ENCODE results near the gene AGAP3.

DNA sequence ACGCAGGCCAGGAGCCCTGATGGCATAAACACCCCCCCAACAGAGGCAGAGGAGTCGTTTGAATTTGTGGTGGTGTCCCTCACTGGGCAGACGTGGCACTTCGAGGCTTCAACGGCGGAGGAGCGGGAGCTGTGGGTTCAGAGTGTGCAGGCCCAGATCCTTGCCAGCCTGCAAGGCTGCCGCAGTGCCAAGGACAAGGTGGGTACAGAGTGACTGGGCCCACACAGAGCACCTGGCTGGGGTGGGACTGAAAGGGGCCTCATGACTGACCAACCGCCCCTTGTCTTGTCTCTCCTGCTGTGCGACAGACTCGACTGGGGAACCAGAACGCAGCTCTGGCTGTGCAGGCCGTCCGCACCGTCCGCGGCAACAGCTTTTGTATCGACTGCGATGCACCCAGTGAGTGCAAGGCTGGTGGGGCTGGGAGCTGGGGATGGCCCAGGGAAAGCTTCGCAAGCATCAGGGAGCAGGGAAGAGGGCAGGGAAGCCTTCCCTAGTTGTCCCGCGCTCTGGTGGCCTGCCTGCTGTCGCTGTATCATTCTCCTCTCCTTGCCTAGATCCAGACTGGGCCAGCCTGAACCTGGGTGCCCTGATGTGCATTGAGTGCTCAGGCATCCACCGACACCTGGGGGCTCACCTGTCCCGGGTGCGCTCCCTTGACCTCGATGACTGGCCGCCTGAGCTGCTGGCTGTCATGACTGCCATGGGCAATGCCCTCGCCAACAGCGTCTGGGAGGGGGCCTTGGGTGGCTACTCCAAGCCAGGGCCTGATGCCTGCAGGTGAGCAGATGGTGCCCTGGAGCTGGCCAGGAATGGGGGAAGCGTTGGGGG lies 55.8 kb downstream of the AGAP3 start:
- TF ChIP-seq, protein P1, sequence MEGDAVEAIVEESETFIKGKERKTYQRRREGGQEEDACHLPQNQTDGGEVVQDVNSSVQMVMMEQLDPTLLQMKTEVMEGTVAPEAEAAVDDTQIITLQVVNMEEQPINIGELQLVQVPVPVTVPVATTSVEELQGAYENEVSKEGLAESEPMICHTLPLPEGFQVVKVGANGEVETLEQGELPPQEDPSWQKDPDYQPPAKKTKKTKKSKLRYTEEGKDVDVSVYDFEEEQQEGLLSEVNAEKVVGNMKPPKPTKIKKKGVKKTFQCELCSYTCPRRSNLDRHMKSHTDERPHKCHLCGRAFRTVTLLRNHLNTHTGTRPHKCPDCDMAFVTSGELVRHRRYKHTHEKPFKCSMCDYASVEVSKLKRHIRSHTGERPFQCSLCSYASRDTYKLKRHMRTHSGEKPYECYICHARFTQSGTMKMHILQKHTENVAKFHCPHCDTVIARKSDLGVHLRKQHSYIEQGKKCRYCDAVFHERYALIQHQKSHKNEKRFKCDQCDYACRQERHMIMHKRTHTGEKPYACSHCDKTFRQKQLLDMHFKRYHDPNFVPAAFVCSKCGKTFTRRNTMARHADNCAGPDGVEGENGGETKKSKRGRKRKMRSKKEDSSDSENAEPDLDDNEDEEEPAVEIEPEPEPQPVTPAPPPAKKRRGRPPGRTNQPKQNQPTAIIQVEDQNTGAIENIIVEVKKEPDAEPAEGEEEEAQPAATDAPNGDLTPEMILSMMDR (IDR thresholded peaks at IDR 0.05): no peak
- no peak for TF ChIP-seq POLR2A (IDR thresholded peaks at IDR 0.05)

Data from uterus (tissue), 2 donors.